K562 (cell line): ENCODE measurements around the gene PRKCE.

ENCODE experiments used
- BRCA1 ChIP-seq, 2 experiments: fragments of 450-650 bp in 1 of 2; sonication (generic) in 1 of 2; formaldehyde crosslinking in 1 of 2; IDR thresholded peaks; 2 replicates each; pipeline versions ENCODE4 v1.5.0 to v1.6.1; 2017 to 2020; ENCODE audit warnings: mild to moderate bottlenecking in 1 of 2, missing genetic modification reagents in 1 of 2
- MCM2 ChIP-seq: fragments of 450-650 bp; IDR thresholded peaks from 2 replicates; pipeline ENCODE4 v1.6.1; 2017; ENCODE audit warnings: low read depth, mild to moderate bottlenecking

GRCh38 chr2:46171411-46171953 lies 520.0 kb downstream of the PRKCE start:
- TF ChIP-seq MCM2: no peak
- TF ChIP-seq BRCA1 (IDR thresholded peaks at IDR 0.05): no peak
- TF ChIP-seq BRCA1 (CRISPR knock-in tag; IDR thresholded peaks at IDR 0.05): no peak
